GM18517 (cell line): Measurements from ENCODE around the gene PTPRU.
"Not testable (repeated sequence)": the region's sequence is repeated elsewhere in the genome, so short reads cannot be mapped to it uniquely, and the experiment has no call there.

Experiments
- ATAC-seq: cut with Tn5 transposase; IDR thresholded peaks from one replicate; pipeline ENCODE4 v1.9.1; 2021; ENCODE audit warnings: mild to moderate bottlenecking, moderate library complexity; ENCODE audit not compliant: unreplicated experiment

PTPRU gene

DNA sequence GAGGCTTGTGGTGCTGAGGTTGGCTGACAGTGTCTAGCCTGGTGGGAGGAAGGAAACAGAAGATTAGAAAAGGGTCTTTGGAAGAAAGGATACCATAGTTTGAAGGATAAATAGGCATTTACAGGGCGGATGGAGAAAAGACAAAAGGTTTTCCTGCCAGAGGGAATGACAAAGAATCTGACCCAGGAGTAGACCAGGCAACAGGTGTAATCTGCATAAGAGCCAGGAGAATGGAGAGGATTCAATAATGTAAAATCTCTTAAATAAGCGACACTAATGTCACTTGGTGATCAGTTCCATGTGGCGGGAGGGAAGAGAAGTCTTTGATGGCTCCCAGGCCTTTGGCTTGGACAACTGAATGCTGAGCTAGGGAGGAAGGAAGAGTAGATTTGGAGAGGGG lies 15.0 kb upstream of the PTPRU start:
- ATAC-seq: no peak

DNA sequence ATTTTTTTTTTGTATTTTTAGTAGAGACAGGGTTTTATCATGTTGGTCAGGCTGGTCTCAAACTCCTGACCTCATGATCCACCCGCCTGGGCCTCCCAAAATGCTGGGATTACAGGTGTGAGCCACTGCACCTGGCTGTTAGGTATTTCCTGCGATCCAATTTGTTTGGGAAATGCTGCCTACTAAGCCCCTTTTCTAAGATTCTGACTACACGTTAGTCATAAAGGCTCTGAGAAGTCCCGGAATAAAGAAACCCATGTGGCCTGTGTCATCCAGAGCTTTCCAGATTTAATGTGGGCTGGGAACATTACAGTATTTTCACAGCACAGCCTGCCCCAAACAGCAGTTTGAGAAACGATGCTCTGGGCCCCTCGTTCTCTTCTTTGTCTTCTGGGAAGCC lies 14.1 kb upstream of the PTPRU start:
- not testable (repeated sequence) for ATAC-seq

DNA sequence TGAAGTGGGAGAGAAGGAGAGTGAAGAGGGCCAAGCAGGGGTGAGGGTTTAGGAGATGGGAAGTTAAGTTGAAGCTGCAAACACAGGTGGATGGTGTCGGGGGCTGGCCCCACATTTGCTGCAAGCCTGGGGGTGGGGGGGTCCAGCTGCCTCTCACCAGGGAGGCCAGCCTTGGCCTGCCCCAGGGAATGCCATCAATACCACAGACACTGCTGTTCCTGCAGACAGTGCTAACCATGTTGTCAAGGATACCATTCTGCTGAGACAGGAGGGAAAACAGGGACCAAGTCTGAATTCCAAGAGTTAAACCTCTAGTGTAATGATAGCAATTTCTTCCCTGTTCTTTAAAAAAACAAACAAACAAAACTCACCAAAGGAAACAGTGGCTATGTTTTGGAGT lies 13.6 kb upstream of the PTPRU start:
- no peak for ATAC-seq

DNA sequence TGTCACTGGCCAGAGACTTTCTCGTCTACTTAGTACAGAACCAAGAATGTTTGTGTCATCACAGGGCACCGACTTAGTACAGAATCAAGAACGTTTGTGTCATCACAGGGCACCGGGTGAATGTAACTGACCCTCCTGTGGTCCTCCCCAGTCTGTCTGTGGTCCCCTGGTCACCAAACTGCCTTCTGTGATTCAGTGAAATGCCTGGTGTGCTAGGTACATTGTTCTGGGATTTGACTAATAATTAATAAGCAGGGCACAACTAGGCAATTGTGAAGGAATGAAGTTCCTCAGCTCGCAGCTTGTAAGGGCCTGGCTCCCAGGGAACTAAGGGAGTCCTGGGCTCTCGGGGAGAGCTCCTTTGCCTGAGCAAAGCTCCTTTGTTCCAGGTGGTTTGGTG lies 12.8 kb upstream of the PTPRU start:
- ATAC-seq: no peak

DNA sequence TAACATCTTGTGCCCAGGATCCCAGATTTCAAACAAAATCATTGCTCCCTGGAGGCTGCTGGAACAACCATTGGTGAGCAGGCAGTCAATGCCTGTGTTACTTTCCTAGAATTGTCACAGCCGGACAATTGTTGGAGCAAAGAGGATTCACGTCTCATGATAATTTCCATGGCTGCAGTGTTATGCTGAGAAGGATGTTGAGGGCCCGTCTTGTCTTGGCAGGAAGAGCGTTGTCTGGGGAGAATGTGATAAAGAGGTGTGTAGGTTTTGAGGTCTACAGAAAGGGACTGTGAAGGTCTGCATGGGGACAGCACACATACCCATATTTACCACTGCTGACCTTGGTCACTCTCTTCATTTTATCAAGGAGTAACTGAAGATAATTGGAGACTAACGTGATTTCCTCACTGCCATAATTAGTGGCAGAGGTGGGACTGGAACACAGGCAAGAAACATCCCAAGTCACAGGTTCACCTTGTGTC lies 11.9 kb upstream of the PTPRU start:
- no peak for ATAC-seq

DNA sequence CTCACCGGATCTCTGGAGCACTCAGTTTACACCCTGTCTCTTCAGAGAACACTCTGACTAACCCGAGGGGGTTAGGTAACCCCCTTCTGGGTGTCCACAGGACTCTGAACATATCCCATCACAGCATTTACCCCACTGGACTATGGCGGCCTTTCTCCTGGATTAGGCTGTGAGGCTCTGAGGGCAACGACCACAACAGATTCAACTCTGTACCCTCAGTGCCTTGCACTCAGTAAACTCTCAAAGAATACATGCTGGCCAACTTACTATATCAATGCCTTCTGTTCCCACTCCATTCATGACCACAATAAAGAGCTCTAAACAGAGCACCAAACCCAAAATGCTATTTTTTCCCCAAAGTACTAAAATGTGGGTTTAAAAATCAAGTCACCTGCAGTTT lies 11.0 kb upstream of the PTPRU start:
- no peak for ATAC-seq

DNA sequence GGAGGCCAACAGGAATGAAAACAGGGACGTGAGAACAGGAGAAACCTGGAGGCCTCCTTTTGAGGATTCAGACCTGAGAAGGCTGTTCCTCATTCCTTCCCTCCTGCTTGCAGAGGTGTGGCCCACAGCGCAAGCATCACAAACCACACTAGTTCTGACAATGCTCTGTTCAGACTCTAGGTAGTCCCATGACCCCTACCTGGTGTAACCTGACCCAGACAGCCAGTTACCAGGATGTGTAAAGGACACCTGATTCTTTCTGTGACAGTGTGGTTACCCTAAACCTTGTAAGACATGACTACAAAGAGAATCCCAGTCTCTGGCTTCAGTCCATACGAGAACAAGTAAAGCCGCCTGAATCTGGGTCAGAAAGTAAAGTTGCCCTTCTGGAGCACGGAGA lies 8.8 kb upstream of the PTPRU start:
- no peak for ATAC-seq

DNA sequence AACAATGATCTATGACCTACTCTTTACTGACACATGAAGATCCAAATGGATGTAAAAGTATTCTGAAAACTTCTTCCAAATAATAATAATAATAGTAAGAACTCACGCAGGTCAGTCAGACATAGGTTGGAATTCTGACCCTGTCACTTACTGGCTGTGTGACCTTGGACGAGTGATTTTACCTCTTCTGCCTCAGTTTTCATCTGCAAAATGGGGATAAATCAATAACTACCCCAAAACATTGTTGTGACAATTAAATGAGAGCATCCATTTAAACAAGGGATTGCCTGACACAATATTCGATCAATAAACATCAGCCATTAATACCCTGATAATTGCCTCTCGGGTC lies 6.1 kb upstream of the PTPRU start:
- ATAC-seq: no peak

DNA sequence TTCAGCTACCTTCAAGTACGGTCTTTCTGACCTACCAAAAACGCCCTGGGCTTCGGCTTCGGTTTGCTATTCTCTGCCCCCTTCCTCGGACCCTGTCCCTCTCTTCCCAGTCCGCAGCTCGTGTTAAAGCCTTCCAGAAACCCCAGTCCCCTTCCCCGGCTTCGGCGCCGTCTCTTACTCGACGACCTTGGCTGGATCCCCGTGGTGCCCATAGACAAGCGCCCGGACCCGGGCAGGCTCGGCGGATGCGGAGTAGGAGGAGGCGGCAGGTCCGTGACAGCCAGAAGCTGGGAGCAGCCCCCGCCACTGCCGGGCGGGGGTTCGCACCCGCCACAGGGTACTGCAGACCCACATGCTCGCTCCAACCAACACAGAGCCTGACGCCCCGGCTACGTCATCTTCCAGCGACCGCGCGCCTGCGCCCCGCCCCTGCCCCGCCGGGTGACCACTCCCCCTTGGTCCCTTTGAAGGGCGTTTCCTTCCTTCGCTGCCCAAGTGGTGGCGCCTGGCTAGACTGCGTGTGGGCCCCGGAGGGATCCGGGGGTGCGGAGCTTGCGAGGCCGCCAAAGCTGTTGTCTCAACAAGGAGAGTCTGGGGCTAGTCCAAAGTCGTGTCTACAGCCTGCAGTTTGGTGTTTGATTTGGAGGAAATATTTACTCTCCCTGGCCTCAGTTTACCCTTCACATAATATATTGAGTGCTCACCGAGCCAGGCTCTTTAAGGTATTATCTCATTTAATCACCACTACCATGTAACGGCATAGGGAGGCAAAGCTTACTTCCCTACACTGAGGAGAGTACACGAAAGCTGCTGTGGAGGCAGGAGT lies 5.6 kb upstream of the PTPRU start, which contains the start of gene MECR:
TSS of gene MECR (minus strand) at position 382 of the 826 bp plus-strand sequence. CDS start at position 354, 28 bp downstream.
- peak; percentile 77 for ATAC-seq

DNA sequence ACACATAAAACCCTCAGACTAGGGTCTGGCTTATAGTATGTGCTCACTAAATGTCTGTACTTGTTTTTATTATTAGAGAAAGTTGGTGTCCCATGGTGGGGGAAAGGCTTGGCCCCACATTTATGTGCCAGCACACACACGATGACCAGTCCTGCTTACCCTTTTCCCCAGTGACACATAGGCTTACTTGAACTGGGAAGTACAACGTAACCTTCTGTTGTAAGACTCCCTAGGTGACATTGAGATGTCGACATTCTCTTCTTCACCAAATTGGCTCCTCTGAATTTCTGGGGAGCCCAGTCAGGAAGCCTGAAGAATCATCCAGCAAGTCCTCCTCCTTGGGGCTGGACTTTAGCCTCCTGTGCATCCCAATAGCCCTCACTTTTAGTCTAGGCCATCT lies 3.9 kb upstream of the PTPRU start:
- ATAC-seq: no peak

DNA sequence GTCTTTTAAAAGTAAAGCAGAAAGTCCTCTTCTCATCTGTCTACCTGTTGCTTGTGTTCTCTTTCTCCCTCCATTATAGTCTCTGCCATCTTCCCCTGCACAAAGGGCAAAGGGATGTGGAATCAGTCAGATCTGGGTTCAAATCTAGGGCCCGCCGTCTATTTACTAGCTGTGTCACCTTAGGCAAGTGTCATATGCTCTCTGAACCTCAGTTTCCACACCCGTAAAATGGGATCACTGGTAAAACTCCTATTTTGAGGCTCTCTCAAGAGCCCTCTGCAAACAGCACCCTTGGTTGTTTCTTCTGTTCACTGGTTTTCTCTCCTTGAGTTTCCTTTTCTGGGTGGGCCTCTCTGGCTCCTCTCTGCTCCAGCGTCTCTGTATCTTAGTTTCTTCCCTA lies 2.6 kb upstream of the PTPRU start:
- ATAC-seq: no peak

DNA sequence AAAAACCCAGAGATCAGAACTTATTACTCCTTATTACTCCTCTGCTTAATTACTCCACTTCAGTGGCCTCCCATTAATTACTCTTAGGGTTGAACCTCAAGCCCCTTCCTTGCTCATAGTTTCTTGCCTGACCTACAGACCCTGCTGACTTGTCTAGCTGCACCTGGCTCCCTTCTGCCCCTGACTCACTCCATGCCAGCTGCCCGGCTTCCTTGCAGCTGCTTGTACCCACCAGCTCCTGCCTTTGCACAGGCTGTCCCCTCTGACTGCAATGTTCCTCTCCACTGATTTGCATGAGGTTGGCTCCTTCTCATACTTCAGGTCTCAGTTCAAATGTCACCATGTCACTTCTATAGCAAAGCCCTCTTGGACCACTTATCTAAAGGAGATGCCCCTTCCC lies 1.9 kb upstream of the PTPRU start:
- no peak for ATAC-seq

DNA sequence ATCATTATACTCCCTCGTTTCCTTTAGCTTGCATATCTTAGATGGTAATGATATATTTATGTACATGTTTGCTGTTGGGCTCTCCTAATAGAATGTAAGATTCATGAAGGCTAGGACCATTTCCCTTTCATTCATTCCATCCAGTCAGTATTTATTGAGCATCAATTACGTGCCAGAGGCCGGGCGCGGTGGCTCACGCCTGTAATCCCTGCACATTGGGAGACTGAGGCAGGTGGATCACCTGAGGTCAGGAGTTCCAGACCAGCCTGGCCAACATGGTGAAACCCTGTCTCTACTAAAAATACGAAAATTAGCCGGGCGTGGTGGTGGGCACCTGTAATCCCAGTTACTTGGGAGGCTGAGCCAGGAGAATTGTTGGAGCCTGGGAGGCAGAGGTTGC lies 1.4 kb upstream of the PTPRU start:
- ATAC-seq: not testable (repeated sequence)

DNA sequence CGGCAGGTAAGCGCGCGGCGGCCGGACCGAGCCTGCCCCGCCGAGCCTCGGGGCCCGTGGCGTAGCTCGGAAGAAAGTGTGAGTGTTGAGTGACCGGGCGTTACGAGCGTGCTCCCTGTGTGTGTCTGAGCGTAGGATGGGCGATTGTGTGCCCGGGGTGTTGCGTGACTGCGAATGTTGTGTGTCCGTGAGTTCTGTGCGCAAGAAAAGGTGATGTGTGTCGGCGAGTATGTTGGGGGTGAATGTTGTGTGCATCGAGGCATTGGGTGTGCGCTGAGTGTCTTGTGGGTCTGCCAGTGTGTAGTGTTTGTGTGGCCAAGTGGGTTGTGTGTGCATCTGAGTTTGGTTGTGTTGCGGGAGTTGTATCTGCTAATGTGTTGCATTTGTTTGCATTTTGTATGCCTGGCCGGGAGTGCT lies 398 bp downstream of the PTPRU start:
- ATAC-seq: no peak

DNA sequence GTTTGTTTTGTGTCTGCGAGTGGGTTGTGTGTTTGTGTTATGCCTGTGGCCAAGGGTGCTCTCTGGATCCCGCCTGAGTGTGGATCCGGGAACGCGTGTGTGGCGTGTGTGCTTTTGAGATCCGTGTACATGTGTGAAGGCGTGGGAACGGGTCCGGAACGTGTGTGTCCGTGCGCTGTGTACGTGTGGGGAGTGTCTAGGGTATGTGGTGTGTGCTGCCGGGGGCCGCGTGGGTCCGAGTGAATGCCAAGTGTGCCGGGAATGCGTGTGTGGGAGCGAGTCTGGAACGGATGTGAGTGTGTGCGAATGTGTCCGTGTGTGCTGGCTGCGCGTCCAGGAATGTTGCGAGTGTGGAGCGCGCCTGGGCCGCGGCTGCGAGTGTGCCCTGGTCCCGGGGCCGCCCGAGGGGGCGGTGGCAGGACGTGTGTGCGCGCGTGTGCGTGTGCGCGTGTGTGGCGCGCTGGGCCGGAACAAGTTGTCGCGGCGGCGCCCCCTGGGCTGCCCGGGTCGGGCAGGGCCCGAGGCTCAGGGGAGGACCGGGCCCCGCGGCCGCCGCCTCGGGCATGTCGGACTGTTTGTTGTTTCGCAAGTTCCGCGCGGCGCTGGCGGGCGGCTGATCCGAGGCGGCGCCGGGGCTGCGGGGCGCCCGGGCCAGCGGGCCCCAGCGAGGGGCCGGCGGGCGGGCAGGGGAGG lies 953 bp downstream of the PTPRU start:
- ATAC-seq: no peak

DNA sequence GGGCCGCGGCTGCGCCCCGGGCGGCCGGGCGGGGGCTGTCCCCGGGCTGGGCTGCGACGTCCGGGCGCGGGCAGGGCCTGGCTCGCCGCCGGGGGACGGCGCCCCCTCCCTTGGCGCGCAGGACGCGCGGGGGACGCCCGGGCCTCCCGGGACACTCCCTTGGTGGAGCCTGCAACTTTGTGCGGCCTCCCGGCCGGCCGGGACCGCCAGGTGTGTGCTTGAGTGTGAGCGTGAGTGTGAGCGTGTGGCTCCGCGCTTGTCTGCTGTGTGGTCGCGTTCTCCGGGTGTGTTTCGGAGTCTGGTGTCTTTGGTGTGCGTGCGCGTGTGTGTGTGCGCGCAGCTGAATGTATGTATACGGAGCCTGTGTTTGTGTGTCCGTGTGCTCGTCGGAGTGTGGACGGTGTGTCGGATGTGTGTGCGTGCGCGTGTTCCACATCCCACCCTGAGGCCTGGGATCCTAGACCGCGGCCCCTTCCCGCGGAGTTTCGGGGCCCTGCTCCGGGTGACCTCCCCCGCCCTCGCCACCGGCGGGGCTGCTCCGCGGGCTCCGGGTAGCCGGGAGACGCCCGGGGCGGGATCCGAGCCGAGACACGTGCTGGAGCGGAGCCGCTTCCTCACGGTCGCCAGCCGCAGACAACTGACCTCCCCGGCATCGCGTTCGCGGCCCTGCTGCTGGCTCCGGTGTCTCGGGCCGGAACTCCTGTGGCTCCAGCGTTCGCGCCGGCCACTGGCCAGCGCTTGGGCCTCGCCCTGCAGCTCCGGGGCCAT lies 1.7 kb downstream of the PTPRU start:
- ATAC-seq: no peak

DNA sequence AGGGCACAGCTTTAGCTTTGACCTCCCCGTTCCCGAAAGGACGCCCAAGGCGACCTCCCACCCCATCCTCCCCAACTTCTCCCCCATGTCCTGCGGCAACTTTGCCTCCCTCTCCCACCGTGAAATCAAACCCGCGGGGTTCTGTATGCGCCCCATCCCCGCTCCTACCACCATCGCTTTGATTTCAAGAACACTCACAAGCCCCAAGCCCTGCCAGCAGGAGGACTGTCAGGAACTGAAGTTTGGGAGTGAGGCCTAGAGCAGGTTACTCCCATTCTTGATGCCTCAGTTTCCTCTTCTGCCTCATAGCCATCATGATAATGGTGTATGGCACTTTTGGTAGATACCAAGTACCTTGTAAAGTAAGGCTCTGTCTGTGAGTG lies 2.3 kb downstream of the PTPRU start:
- no peak for ATAC-seq

DNA sequence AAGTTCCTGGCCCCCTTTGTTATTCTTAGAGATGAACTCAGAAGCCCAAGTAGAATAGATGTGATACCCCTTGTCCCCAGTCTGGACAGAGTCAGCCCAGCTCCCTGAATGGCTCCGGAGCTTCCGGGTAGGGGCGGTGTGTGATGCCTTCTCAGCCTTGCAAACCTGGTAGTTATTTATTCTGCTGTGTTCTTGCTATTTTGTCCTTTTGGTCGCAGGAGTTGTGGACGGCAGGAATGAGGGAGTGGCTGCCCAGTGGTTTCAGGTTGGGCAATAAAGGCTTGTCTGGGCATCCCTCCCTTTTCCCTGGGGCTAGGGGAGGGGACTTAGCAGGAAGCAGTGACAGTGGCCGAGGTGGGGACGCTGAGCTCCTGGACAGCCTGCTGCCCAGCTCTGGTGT lies 2.8 kb downstream of the PTPRU start:
- ATAC-seq: no peak

DNA sequence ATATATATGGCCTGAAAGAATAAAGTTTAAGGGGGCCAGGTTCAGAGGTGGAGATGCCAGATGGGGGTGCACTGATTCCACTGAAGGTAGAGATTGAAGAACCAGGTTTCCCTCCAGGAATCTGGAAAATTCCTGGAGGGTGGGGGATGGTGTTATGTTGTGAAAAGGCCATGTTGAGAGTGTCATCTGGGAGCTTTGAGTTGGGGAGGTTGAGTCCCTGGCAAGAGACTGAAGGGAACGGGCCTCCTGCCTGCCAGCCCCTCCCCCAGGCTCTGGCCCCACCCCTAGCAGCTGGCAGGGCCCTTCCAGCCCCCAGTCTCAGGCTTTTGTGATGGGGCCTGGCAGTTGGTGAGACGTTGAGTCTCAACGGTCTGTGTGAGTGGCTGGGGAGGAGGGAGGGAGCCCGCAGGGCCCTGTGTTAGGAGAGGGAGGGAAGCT lies 4.1 kb downstream of the PTPRU start:
- no peak for ATAC-seq

DNA sequence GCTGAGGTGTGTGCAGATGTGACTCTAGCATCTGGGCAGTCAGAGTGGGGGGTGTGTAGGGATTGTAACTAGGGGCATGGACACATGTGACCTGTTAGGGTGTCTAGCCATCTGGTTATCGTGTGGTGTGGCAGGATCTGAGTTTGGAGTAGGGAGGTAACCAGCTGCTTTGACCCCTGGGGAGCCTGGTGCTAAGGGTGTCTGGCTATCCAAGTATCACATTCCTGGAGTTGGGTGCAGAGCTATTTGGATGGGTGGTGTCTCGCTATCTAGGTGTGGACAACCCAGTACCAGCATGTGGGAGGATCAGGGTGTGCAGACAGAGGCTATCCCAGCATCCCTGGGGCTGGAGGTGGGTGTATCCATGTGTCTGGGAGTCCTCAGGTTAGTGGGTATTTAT lies 4.7 kb downstream of the PTPRU start:
- ATAC-seq: no peak

DNA sequence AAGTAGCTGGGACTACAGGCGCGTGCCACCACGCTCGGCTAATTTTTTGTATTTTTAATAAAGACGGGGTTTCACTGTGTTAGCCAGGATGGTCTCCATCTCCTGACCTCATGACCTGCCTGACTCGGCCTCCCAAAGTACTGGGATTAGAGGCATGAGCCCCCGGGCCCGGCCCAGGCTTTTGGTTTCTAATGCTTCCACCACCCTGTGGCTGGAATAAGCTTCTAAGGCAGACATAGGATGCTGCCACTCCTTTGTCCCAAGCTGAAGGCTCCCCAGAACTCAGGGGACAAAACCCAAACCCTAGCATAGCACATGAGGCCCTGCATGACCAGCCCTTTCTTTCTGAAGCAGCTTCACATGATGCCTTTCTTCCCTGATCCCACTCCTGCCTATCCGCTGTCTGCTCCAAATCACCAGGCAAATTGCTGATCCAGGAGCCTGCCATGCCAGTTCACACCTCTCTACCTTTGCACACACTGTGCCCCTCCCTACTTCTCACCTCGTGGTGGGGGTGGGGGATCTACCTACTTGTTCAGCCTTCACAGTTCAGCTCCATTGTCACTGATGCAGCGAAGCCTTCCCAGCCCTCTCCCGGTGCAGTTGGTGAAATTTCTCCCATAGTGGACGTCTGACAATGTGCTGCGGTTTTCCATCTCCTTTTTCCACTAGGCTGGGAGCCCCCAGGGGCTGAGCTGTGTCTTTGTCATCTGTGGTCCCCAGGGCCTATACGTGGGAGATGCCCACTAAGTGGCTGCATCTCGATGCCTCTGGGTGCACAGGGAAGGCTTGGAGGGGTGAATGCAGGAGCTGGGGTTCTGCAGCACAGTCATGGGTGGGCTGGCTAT lies 6.9 kb downstream of the PTPRU start:
- no peak for ATAC-seq
